GM12878 (cell line): ENCODE measurements around the gene DCAF11. TPM values are rescaled to one million over a fixed set of nuclear protein-coding genes. Genes with fewer than 3 reads are reported as not detected.

ENCODE experiments used
- ASH2L ChIP-seq: fragments of 300-600, 200-600 bp; sonication (generic); IDR thresholded peaks from 2 replicates; pipeline ENCODE4 v1.6.1; 2017; ENCODE audit warnings: low read depth, mild to moderate bottlenecking, borderline replicate concordance
- ATF7 ChIP-seq: fragments of 450-650 bp; IDR thresholded peaks from 2 replicates; pipeline ENCODE4 v1.6.1; 2016; ENCODE audit warnings: low read depth, mild to moderate bottlenecking
- BCL11A ChIP-seq: IDR thresholded peaks from 2 replicates; pipeline ENCODE4 v1.6.1; 2011; ENCODE audit warnings: low read depth, low read length
- FOS ChIP-seq: IDR thresholded peaks from 3 replicates; pipeline ENCODE4 v1.6.1; 2011; ENCODE audit warnings: borderline replicate concordance; ENCODE audit not compliant: insufficient read length; ENCODE audit errors: extremely low read depth
- HDAC2 ChIP-seq: fragments of 200-600 bp; sonication (generic); IDR thresholded peaks from 2 replicates; pipeline ENCODE4 v1.6.1; 2017
- HDAC6 ChIP-seq: fragments of 200-600 bp; sonication (generic); IDR thresholded peaks from one replicate; pipeline ENCODE4 v1.8.0; 2017; ENCODE audit warnings: antibody characterized with exemption; ENCODE audit not compliant: unreplicated experiment
- HDGF ChIP-seq: fragments of 450-650 bp; IDR thresholded peaks from 2 replicates; pipeline ENCODE4 v1.6.1; 2016; ENCODE audit warnings: antibody characterized with exemption
- NFXL1 ChIP-seq: fragments of 450-650 bp; IDR thresholded peaks from 2 replicates; pipeline ENCODE4 v1.6.1; 2017; ENCODE audit warnings: antibody characterized with exemption, mild to moderate bottlenecking, borderline replicate concordance
- NFYA ChIP-seq: IDR thresholded peaks from 2 replicates; pipeline ENCODE4 v1.6.1; 2011; ENCODE audit warnings: low read depth, mild to moderate bottlenecking, low read length, improper control_type of control experiment, borderline replicate concordance
- NR2C2 ChIP-seq: IDR thresholded peaks from 2 replicates; pipeline ENCODE4 v1.6.1; 2011; ENCODE audit warnings: borderline replicate concordance, low read depth; ENCODE audit not compliant: control insufficient read depth, insufficient read length
- SIX5 ChIP-seq: IDR thresholded peaks from 2 replicates; pipeline ENCODE4 v1.6.1; 2011; ENCODE audit warnings: mild to moderate bottlenecking, low read depth, low read length, moderate library complexity; ENCODE audit not compliant: severe bottlenecking
- SP1 ChIP-seq: IDR thresholded peaks from one replicate; pipeline ENCODE4 v1.6.1; 2011; ENCODE audit warnings: low read depth, low read length
- TBL1XR1 ChIP-seq: IDR thresholded peaks from 2 replicates; pipeline ENCODE4 v1.6.1; 2012; ENCODE audit warnings: low read depth, low read length, improper control_type of control experiment
- ZBED1 ChIP-seq: IDR thresholded peaks from 2 replicates; pipeline ENCODE4 v1.6.1; 2016; ENCODE audit warnings: borderline replicate concordance
- ZNF384 ChIP-seq: IDR thresholded peaks from 2 replicates; pipeline ENCODE4 v1.6.1; 2012; ENCODE audit warnings: low read depth, mild to moderate bottlenecking, low read length, improper control_type of control experiment, borderline replicate concordance
- ZSCAN29 ChIP-seq: fragments of 450-650 bp; IDR thresholded peaks from 2 replicates; pipeline ENCODE4 v1.6.1; 2017; ENCODE audit warnings: mild to moderate bottlenecking, moderate library complexity
- polyA plus RNA-seq, 11 experiments: library from polyadenylated mRNA; depleted of rRNA in 4 of 11; unstranded in 6 of 11; stranded (reverse) in 5 of 11; fragments of >200 nt; fragmentation: Nextera tagmentation in 4 of 11; fragmentation: Illumina TruSeq in 1 of 11; extraction: Ambion mirVana in 4 of 11; extraction: Trizol in 1 of 11; gene quantifications; 1 replicate in 1 of 11; 2 replicates in 10 of 11; pipeline versions ENCODE4 v1.2.1 to v1.2.3, GENCODE V29; 2011 to 2016; ENCODE audit warnings: inconsistent platforms in 2 of 11, missing spikeins in 2 of 11, low read depth in 1 of 11
- total RNA-seq, 4 experiments: library from RNA; depleted of rRNA in 3 of 4; stranded (reverse); fragments of >200 nt in 3 of 4; fragmentation: Illumina TruSeq in 1 of 4; extraction: Trizol in 1 of 4; gene quantifications; 2 replicates each; pipeline versions ENCODE4 v1.2.1 to v1.2.3, GENCODE V29; 2013 to 2021
- TF ChIP-seq, protein P1 (sequence below): IDR thresholded peaks from 2 replicates; pipeline ENCODE4 v1.6.1; 2012; ENCODE audit warnings: low read depth, low read length, improper control_type of control experiment
- TF ChIP-seq, protein P2 (sequence below): IDR thresholded peaks from 2 replicates; pipeline ENCODE4 v1.6.1; 2011; ENCODE audit warnings: low read depth, mild to moderate bottlenecking, low read length, moderate library complexity, borderline replicate concordance; ENCODE audit errors: extremely low read depth
- TF ChIP-seq, protein P3 (sequence below): fragments of 450-650 bp; formaldehyde crosslinking; IDR thresholded peaks from 2 replicates; pipeline ENCODE4 v1.4.0; 2020; ENCODE audit warnings: mild to moderate bottlenecking, moderate library complexity
- TF ChIP-seq, protein P4 (sequence below), 3 experiments: IDR thresholded peaks in 2 of 3; conservative IDR thresholded peaks in 1 of 3; 2 replicates each; pipeline ENCODE4 v1.5.1; 2011; ENCODE audit warnings: low read depth in 3 of 3, low read length in 3 of 3, mild to moderate bottlenecking in 3 of 3, control low read depth in 2 of 3, moderate library complexity in 2 of 3, inconsistent platforms in 1 of 3, mixed read lengths in 1 of 3; ENCODE audit not compliant: control insufficient read depth in 2 of 3, insufficient read depth in 1 of 3; ENCODE audit errors: extremely low read depth in 1 of 3

Gene DCAF11
- total and polyA plus RNA-seq, 10 of the 15 experiments (the other 5 are each of a cell fraction or from before 2014, with no cell fraction given), result 13.4 to 91.2 (median 68.7) TPM

DNA sequence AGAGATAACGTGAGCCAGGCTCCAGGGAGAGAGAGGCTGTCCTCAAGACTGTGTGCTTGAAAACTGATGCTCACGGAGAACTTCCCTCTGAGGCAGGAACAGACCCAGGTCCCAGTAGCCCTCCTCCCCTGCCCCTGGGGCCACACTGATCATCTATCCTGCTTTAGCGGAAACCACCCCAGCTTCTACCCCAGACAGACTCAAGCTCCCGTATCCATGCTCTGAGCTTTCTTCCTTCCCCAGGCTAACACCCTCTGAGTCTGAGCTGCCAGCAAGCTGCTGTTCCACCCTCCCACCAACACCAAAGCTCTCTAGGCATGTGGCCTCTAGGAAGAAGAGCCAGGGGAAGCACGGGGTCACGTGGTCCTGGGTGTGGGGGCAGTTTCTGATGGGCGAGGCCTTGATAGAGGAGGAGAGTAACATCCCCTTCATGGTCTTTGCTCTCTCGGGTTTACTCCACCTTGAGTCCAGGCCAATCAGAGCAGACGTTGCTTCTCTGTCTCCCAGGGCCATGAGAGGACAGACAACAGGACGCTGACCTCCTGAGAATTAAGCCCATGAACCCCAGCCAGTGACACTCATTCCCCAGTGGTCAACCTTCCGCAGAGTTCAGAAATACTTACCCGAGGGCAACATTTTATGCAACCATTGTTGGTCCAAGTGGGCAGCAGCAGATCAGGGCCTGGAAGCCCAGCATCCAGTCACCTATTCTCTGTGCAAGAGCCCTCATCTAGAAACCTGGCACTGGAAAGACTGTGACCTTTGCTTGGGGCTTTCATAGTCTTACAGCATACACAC, 19.1 kb upstream of the DCAF11 start (continued):
- TF ChIP-seq, protein P1, sequence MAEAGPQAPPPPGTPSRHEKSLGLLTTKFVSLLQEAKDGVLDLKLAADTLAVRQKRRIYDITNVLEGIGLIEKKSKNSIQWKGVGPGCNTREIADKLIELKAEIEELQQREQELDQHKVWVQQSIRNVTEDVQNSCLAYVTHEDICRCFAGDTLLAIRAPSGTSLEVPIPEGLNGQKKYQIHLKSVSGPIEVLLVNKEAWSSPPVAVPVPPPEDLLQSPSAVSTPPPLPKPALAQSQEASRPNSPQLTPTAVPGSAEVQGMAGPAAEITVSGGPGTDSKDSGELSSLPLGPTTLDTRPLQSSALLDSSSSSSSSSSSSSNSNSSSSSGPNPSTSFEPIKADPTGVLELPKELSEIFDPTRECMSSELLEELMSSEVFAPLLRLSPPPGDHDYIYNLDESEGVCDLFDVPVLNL, result no peak
- TF ChIP-seq NFYA (no peak), NR2C2 (no peak), BCL11A (no peak), ZNF384 (no peak), HDGF (peak; percentile 91), ZBED1 (peak; percentile 79; the same call in 1 of the 2 replicates), HDAC2 (no peak), TBL1XR1 (0 out of 2 replicates have a peak, but pooled peaks have one; percentile 66), SIX5 (no peak), FOS (no peak), HDAC6 (no peak), ZSCAN29 (no peak), SP1 (no peak), ASH2L (no peak), ATF7 (no peak; the same call in 1 of the 2 replicates), NFXL1 (no peak)
- TF ChIP-seq, protein P2, sequence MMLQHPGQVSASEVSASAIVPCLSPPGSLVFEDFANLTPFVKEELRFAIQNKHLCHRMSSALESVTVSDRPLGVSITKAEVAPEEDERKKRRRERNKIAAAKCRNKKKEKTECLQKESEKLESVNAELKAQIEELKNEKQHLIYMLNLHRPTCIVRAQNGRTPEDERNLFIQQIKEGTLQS, result peak; percentile 58; the same call in 1 of the 2 replicates
- TF ChIP-seq, protein P3, sequence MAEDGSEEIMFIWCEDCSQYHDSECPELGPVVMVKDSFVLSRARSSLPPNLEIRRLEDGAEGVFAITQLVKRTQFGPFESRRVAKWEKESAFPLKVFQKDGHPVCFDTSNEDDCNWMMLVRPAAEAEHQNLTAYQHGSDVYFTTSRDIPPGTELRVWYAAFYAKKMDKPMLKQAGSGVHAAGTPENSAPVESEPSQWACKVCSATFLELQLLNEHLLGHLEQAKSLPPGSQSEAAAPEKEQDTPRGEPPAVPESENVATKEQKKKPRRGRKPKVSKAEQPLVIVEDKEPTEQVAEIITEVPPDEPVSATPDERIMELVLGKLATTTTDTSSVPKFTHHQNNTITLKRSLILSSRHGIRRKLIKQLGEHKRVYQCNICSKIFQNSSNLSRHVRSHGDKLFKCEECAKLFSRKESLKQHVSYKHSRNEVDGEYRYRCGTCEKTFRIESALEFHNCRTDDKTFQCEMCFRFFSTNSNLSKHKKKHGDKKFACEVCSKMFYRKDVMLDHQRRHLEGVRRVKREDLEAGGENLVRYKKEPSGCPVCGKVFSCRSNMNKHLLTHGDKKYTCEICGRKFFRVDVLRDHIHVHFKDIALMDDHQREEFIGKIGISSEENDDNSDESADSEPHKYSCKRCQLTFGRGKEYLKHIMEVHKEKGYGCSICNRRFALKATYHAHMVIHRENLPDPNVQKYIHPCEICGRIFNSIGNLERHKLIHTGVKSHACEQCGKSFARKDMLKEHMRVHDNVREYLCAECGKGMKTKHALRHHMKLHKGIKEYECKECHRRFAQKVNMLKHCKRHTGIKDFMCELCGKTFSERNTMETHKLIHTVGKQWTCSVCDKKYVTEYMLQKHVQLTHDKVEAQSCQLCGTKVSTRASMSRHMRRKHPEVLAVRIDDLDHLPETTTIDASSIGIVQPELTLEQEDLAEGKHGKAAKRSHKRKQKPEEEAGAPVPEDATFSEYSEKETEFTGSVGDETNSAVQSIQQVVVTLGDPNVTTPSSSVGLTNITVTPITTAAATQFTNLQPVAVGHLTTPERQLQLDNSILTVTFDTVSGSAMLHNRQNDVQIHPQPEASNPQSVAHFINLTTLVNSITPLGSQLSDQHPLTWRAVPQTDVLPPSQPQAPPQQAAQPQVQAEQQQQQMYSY (CRISPR knock-in tag), result peak; percentile 73; the same call in 1 of the 2 replicates
- TF ChIP-seq, protein P4, sequence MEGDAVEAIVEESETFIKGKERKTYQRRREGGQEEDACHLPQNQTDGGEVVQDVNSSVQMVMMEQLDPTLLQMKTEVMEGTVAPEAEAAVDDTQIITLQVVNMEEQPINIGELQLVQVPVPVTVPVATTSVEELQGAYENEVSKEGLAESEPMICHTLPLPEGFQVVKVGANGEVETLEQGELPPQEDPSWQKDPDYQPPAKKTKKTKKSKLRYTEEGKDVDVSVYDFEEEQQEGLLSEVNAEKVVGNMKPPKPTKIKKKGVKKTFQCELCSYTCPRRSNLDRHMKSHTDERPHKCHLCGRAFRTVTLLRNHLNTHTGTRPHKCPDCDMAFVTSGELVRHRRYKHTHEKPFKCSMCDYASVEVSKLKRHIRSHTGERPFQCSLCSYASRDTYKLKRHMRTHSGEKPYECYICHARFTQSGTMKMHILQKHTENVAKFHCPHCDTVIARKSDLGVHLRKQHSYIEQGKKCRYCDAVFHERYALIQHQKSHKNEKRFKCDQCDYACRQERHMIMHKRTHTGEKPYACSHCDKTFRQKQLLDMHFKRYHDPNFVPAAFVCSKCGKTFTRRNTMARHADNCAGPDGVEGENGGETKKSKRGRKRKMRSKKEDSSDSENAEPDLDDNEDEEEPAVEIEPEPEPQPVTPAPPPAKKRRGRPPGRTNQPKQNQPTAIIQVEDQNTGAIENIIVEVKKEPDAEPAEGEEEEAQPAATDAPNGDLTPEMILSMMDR (IDR thresholded peaks at IDR 0.05 in 2 of 3, conservative IDR thresholded peaks at IDR 0.05 in 1 of 3; ENCODE audit: control insufficient read depth in 2 of 3, extremely low read depth in 1 of 3, insufficient read depth in 1 of 3, low read depth in 3 of 3, low read length in 3 of 3), result no peak
